HG02870 (cell line): ENCODE measurements around the gene PSG4.
"Not testable (repeated sequence)": the region's sequence is repeated elsewhere in the genome, so short reads cannot be mapped to it uniquely, and the experiment has no call there.

Experiments
- ATAC-seq: cut with Tn5 transposase; IDR thresholded peaks from one replicate; pipeline ENCODE4 v1.9.1; 2021; ENCODE audit warnings: mild to moderate bottlenecking, moderate library complexity; ENCODE audit not compliant: unreplicated experiment

Gene PSG4

DNA sequence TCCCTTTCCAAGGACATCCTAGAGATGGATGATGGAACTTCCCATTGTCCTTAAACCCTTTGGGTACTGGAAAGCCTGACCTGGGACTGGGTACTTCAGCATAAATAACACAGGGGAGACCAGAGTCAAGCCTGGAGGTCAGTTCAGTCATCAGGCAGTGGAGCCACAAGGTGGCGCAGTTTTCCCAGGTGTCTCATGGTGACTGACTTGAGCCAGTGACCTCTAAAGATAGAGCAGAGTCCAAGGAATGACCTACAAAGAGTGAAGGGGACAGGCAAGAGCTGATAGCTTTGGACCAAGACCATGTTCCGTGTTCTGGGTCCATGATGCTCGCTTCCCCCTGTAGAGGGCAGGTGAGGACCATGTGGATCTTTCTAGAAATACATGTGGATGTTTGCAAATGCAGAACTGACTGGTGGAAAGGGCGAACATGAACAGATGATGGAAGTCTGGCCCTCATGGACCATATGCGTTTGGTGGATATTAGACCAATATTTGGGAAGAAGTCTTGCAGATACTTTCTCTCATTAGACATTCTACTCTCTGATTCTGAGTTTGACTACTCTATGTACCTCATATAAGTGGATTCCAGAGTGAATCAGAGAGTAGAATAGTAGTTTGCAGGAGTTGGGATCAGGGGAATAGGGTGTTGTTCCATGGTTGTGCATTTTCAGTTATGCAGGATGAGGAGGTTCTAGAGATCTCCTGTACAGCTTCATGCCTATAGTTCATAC is 6.6 kb downstream of the PSG4 start:
- not testable (repeated sequence) for ATAC-seq

DNA sequence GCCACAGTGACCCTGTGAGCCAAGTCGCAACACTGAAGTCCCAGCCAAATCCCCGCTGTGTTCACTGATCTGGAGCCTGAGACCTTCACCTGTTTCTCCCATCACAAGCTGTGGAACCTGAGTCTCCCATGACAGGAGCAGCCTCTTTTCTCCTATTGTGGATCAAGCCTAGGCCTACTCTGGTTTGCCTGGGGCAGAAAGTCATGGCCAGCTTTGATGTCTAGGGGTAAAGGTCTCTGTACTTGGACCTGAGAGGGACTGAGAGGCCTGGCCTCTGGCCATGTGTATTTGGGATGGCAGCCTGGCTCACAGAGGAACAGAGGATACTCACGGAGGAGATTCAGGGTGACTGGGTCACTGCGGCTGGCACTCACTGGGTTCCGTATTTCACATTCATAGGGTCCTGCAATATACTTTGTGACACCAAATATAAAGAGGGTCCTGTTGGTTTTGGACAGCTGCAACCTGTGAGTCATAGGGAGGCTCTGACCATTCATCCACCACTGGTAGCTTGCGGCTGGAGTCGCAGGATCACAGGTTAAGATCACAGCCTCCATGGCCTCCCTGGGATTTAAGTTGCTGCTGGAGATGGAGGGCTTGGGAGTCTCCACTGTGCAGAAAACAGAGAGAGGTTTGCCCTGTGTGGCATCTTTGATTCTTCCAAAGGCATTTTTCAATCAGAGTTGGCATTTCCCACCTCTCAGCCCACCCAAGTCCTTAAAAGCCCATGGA is 7.6 kb downstream of the PSG4 start:
- not testable (repeated sequence) for ATAC-seq

DNA sequence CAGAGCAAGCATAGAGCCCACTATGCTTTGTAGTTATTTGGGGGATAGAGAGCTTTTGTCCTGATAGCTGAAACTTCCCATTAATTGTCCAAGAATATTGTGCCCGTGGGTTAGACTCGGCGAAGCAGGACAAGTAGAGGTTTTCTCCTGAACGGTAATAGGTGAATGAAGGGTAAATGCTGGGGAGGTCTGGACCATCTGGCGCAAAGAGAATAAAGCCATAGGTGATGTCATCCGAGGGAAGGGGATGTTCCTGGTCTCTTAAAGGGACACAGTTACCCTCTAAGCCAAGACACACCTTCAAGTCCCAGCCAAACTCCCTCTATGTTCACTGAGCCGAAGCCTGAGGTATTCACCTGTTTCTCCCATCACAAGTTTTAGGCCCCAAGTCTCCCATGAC is 11.0 kb downstream of the PSG4 start:
- not testable (repeated sequence) for ATAC-seq

DNA sequence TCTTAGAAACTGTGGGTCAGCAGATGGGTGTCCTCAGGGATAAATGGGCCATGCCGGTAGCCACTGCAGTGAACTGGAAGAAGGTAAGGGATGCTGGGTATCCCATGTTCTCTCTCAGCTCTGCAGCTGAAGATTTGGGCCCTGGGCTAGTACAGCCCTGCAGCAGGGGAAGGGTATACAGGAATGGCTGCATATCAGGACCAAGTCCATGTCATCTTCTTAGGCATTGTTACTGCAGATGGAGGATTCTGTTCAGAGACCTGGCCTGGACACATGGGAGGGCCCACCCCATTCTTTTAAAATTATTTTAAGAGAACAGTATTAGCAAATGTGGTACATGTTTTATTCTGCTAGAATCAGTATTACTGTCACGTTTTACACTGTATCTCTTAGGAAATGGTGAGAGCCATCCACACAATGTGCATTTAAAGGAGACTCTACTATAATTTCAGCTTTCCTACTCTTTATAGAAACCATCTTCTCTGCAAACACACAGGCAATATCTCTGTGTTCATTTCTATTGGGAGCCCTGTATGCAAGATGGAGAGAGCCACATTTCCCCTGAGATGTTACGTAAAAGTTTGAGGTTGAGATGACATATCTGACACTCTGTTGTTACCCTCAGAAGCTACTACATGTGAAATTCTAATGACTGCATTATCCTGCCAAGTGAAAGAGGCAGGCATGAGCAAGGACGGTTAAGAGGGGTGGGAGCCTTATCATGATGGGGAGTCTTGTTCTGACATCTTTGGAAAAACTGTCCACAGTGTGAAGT is 12.9 kb downstream of the PSG4 start:
- ATAC-seq, result not testable (repeated sequence)

DNA sequence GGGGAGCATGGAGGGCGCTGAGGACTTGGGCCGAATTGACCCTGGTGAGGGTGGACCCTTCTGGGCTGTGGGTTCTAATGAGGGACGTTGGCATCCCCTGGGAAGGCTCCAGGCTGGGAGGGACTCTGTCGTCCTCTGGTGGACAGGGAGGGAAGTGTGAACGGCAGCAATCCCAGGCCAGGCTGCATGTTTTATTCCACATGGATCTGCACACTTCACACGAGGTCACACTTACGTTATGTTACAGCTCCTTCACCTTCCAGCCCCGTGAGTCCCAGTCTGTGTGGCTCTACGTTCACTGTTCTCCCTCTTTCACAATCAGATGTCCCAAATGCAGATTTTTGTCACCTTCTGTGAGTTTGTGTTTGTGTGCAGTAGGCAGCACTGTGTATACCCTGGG is 17.3 kb downstream of the PSG4 start:
- not testable (repeated sequence) for ATAC-seq

DNA sequence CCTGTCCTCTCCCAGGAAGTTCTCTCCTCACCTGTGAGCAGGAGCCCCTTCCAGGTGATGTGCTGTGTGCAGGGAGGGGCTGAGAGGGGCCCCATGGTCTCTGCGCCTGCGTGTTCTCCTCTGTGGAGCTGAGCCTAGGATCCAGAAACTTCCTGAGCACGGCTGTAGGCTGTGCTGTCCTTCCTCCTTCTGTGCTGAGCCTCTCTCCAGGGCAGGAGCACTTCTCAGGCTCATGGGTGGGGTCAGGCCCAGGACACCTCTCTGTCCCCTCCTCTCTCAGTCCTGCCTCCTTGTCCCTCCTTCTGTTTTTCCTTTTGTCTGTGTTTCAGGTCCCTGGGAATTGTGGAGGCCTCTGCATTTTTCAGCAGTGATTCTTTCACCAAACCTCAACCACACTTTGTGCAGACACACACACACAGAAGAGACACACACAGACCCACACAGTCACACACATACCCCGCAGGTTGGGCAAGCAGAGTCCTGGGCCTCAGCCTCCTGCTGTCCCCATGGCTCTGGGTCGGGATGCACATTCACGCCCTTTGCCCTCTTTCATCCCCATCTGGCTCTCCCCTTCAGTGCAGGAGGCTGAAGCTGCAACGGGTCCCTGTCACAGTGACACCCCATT is 19.0 kb downstream of the PSG4 start, which contains the start of gene PSG5:
Gene PSG5 (minus strand): TSS at position 226 of the 625 bp plus-strand sequence. CDS start 131 bp downstream, at position 95.
- not testable (repeated sequence) for ATAC-seq

DNA sequence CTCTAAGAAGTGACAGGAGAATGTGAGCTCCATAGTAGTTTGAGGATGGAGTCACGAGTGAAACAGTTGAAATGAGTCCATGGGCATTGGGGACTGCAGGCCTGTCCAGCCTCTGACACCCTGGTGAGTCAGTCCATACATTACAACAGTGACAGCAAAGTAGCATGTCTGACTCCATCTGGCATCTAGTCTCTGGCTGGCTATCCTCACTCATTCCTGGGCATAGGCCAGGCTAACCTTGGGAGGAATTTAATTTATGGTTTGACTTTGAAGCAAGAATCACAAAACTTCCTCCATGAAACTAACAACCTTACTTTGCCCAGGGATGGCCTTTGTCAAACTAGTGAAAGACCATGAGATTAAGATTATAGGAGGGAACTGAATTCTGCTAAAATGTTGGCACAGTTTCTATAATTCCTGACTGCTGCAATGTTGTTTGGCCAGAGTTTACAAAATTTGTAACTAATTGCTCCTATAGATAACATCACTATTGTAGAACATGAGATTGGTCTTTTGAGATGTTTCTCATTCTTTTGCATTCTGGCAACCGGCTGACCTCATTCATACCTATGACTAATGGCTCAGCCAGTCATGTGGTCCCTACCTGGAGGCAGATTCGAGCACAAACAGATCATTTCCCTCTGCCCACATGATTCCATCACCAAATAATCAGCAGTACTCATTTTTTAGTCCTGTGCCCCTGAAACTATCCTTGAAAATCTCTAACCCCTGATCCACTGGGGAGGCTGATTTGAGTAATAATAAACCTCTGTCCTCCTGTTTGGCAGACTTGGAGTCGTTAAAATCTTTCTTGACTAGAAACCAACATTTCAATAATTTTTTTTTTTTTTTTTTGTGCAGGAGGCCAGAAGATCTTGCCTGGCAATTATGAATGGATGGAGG is 23.3 kb downstream of the PSG4 start:
- ATAC-seq, result not testable (repeated sequence)

DNA sequence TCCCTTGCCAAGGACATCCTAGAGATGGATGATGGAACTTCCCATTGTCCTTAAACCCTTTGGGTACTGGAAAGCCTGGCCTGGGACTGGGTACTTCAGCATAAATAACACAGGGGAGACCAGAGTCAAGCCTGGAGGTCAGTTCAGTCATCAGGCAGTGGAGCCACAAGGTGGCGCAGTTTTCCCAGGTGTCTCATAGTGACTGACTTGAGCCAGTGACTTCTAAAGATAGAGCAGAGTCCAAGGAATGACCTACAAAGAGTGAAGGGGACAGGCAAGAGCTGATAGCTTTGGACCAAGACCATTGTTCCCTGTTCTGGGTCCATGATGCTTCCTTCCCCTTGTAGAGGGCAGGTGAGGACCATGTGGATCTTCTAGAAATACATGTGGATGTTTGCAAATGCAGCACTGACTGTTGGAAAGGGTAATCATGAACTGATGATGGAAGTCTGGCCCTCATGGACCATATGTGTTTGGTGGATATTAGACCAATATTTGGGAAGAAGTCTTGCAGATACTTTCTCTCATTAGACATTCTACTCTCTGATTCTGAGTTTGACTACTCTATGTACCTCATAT is 25.8 kb downstream of the PSG4 start:
- ATAC-seq, result not testable (repeated sequence)

DNA sequence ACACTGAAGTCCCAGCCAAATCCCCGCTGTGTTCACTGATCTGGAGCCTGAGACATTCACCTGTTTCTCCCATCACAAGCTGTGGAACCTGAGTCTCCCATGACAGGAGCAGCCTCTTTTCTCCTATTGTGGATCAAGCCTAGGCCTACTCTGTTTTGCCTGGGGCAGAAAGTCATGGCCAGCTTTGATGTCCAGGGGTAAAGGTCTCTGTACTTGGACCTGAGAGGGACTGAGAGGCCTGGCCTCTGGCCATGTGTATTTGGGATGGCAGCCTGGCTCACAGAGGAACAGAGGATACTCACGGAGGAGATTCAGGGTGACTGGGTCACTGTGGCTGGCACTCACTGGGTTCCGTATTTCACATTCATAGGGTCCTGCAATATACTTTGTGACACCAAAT is 26.9 kb downstream of the PSG4 start:
- ATAC-seq, result not testable (repeated sequence)

DNA sequence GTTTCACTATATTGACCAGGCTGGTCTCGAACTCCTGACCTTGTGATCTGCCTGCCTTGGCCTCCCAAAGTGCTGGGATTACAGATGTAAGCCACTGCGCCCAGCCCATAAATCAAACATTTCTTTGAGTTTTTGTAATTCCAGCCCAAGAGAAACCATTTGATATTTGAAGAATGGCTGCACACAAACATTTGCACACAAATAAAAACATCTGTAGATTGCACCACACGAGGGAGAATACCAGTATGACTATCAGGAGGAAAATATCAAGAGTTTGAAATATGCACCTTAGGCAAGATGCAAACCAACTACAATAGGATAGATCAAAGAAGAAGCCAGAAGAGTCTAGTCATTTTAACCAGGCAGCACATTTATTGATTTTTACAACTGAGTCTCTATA is 39.5 kb downstream of the PSG4 start:
- ATAC-seq, result not testable (repeated sequence)

DNA sequence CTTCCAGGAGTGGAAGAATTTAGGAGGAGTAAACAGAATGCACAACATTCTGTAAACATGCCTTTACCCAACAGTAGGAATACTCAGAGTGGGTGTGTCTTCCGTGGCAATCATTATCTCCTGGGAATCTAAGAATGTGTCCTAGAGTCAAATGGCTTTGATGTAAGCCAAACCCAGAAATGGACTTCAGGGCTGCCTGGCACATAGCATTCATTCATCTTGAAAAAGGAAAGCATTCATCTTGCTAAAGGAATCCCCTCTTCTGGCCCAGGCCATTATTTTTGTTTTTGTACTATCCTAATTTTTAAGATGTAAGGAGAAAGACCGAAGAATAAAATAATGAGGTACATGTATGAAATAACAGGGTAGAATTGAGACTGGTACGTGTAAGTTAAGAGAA is 42.3 kb downstream of the PSG4 start:
- ATAC-seq, result not testable (repeated sequence)

DNA sequence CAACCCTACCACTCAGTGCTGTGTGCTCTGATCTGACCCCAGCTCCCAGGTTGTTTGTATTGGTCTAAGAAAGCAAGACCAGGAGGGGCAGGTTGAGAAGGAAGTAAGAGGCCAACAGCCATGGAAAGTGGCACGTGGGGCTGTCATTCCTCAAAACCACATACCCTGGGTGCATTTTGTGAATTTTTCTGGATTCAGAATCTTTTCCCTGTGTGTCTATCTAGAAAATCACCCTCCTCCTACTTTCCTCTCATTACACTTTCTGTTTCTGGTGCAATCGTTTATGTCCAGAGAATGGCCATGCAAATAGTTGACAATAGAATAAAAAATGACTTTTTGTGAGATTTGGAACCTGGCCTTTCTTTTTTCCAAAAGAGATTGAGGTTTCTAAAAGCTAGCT is 43.2 kb downstream of the PSG4 start:
- ATAC-seq, result not testable (repeated sequence)

DNA sequence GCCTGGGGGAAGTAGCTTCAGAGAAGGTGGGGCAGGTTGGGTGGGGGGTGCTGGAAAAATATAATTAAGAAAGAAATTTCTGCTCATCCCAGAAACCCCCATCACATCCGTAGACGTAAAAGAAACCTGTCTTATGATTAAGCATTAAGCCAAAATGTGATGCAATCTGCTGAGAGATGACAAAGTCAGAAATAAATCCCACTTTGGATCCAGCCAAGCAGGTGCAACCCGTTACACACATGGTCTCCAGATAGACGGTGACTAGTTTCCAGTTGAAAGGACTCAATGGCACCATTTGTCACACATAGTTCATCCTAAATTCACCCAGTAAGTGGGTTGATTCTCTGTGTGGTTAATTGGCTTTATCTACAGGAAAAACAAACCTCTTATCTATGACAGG is 53.2 kb downstream of the PSG4 start:
- no peak for ATAC-seq

DNA sequence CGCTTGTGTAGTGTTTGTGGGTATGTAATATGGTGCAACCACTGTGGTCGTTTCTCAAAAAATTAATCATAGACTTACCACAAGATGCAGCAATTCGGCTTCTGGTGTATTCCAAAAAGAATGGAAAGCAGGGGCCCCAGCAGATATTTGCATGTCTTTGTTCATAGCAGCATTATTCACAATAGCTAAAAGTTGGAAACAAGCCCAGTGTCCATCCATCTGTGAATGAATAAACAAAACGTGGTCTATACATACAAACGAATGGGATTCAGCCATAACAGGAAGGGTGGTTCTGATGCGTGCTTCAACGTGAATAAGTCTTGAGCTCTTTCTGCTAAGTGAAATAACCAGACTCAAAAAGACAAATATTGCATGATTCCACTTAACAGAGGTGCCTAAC is 55.6 kb downstream of the PSG4 start:
- not testable (repeated sequence) for ATAC-seq

DNA sequence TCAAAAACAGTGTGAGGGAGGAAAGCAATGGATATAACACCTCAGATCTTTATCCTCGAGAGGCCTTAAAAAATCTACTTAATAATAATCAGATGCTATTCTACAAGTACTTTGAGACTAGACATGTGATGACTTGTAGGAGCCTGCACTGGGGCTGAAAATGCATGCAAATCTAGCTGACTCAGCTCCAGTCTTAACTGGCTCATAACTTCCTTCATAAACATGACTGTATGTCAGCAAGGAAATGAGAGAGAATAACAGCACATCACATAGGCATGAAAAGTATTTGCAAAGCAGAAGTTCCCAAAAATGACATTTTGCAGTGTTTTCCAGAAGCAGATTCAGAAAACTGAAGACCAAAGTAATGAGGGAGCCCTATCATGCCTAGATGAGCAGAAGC is 57.2 kb downstream of the PSG4 start:
- no peak for ATAC-seq
